Measurements from ENCODE around the gene GDF10. TPM values are rescaled to one million over a fixed set of nuclear protein-coding genes. Genes with fewer than 3 reads are reported as not detected.
A peak's percentile ranks its signal among the peaks of the same experiment; 100 is the strongest.

GDF10 gene
- total RNA-seq, 1 donor from 2014 or later = 1.7 TPM

- intact Hi-C loops (cut with DNase I) = no loop called here
- no peak overlapping the region for H3K4me3 ChIP-seq
- H3K9me3 ChIP-seq = no peaks in the 10 kb centered on the region
- no peak for TF ChIP-seq POLR2A (IDR thresholded peaks at IDR 0.05)
- TF ChIP-seq POLR2AphosphoS5 (IDR thresholded peaks at IDR 0.05; ENCODE audit: insufficient read depth in 1 of 2, low read depth in 1 of 2) = no peak
- TF ChIP-seq, protein P1, sequence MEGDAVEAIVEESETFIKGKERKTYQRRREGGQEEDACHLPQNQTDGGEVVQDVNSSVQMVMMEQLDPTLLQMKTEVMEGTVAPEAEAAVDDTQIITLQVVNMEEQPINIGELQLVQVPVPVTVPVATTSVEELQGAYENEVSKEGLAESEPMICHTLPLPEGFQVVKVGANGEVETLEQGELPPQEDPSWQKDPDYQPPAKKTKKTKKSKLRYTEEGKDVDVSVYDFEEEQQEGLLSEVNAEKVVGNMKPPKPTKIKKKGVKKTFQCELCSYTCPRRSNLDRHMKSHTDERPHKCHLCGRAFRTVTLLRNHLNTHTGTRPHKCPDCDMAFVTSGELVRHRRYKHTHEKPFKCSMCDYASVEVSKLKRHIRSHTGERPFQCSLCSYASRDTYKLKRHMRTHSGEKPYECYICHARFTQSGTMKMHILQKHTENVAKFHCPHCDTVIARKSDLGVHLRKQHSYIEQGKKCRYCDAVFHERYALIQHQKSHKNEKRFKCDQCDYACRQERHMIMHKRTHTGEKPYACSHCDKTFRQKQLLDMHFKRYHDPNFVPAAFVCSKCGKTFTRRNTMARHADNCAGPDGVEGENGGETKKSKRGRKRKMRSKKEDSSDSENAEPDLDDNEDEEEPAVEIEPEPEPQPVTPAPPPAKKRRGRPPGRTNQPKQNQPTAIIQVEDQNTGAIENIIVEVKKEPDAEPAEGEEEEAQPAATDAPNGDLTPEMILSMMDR (IDR thresholded peaks at IDR 0.05) = no peak
- H3K27ac ChIP-seq = no peak overlapping the region
- H3K4me1 ChIP-seq = no peaks in the 10 kb centered on the region
- no peaks in the 10 kb centered on the region for H3K27me3 ChIP-seq
- no peaks in the 10 kb centered on the region for H3K36me3 ChIP-seq
- DNase-seq (ENCODE audit: extremely low spot score in 2 of 2) = no peak
Observed at GRCh38 chr10:47269294-47269693, 30.7 kb upstream of the GDF10 start.

DNA sequence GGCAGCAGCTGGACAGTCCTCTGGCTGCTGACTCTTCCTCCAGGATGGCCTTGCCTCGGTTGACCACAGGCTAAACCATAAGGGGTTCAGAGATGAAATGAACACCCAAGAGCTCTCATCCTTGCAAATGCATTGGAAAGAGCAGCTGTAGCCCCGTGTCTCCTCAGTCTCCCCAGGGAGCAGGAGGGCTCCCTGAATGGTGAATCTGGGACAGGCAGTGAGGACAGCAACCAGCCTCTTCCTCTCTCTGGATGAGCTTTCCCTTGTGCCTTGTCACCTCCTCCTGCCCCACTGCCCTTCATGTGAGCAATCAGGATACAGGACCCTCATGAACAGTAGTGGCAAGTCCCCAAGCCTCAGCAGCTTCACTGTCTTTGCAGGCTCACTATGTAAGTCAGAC, 23.9 kb upstream of the GDF10 start:
- TF ChIP-seq, protein P1 (IDR thresholded peaks at IDR 0.05) = no peak
- TF ChIP-seq POLR2A (IDR thresholded peaks at IDR 0.05) = no peak
- TF ChIP-seq POLR2AphosphoS5 (IDR thresholded peaks at IDR 0.05; ENCODE audit: insufficient read depth in 1 of 2, low read depth in 1 of 2) = no peak
- H3K4me1 ChIP-seq = no peaks in the 10 kb centered on the region
- intact Hi-C loops (cut with DNase I) = no loop called here
- no peaks in the 10 kb centered on the region for H3K9me3 ChIP-seq
- no peak overlapping the region for H3K27ac ChIP-seq
- H3K36me3 ChIP-seq = no peaks in the 10 kb centered on the region
- peak in 1 of 2 donors; percentile 54 for DNase-seq (ENCODE audit: extremely low spot score in 2 of 2)
- H3K4me3 ChIP-seq = no peak overlapping the region
- H3K27me3 ChIP-seq = no peaks in the 10 kb centered on the region

DNA sequence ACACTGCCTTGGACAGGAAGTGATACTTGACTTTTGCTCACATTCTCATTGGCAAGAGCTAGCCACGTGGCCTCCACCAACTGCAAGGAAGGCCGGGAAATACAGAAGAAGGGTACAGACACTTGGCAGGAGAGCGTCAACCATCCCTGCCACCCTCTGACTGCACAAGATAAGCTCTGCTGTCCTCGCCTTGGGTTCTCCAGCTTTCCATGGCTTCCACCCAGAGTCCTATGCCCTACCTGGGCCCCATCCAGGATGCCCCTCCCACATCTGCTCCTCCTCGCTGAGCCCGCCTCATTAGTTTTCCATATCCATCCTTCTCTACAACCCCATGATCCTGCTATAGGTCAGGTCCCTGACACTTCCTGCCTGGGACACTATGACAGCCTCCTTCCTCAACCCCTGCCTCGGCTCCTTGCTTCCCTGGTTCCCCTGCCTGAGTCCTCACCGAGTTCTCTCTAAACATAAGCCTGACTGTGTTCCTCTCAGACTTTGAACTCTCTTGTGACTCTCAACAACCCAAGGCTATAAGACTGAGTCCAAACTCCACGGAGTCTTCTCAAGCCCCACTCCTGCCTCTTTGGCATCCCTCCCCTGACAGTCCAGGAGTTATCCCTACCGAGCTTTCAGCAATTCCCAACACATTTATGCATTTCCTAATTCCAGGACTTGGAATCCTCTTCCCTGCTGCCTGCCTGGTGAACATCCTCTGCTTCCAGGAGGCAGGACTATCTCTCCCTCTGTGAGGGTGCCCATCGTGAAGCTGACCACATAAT, 23.2 kb upstream of the GDF10 start:
- Histone ChIP-seq H3K4me3 (no peak overlapping the region), H3K9me3 (no peaks in the 10 kb centered on the region), H3K36me3 (no peaks in the 10 kb centered on the region), H3K4me1 (no peaks in the 10 kb centered on the region), H3K27ac (no peak overlapping the region), H3K27me3 (no peaks in the 10 kb centered on the region)
- no peak for TF ChIP-seq POLR2AphosphoS5 (IDR thresholded peaks at IDR 0.05; ENCODE audit: insufficient read depth in 1 of 2, low read depth in 1 of 2)
- intact Hi-C loops (cut with DNase I) = no loop called here
- DNase-seq (ENCODE audit: extremely low spot score in 2 of 2) = peak; percentile 67 to 74

DNA sequence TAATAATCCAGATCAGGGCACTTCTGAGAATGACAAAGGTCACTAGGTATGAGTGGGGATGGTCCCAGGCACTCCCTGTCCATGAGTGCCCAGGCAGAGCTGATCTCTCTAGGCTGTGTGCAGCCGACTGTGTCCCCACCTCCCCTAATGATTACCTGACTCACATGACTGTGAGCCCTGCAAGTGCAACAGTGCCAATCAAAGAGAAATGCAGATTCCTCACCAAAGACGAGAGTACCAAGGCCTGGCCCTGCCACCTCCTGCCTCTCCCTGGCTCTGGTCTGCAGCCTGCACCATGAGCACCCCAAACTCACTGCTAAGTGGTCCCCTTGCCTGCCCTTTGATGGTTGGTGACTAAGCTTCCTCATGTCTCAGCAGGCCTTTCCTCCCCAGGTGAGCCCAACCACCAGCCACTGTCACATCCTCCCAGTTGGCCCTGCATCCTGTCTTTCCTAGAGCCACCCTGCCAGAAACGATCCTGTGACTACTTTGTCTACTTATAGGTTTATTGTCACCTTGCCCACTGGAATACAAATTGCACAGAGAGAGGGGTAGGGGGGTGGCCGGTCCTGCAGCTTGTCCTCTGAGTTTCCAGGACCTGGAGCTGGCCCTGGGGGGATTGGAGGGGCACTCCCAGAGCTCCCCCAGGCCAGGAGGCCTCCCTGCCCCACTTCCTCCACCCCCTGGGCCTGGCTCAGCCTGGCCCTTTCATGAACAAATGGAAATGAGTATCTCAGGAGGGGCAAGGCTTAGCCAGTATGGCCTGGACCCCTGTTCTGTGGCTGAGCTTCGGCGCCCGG, 22.4 kb upstream of the GDF10 start:
- H3K4me1 ChIP-seq = no peaks in the 10 kb centered on the region
- intact Hi-C loops (cut with DNase I) = no loop called here
- H3K27me3 ChIP-seq = no peaks in the 10 kb centered on the region
- no peaks in the 10 kb centered on the region for H3K36me3 ChIP-seq
- TF ChIP-seq, protein P1 (IDR thresholded peaks at IDR 0.05) = no peak
- TF ChIP-seq POLR2A (IDR thresholded peaks at IDR 0.05) (no peak), POLR2AphosphoS5 (IDR thresholded peaks at IDR 0.05; ENCODE audit: insufficient read depth in 1 of 2, low read depth in 1 of 2) (no peak)
- no peak overlapping the region for H3K4me3 ChIP-seq
- H3K9me3 ChIP-seq = no peaks in the 10 kb centered on the region
- H3K27ac ChIP-seq = no peak overlapping the region
- peak; percentile 58 to 82 for DNase-seq (ENCODE audit: extremely low spot score in 2 of 2)

GRCh38 chr10:47278152-47278473, 21.9 kb upstream of the GDF10 start:
- DNase-seq (ENCODE audit: extremely low spot score in 2 of 2) = peak in 1 of 2 donors; percentile 60
- intact Hi-C loops (cut with DNase I) = no loop called here
- Histone ChIP-seq H3K36me3 (no peaks in the 10 kb centered on the region), H3K9me3 (no peaks in the 10 kb centered on the region), H3K27ac (no peak overlapping the region), H3K4me3 (no peak overlapping the region), H3K4me1 (no peaks in the 10 kb centered on the region), H3K27me3 (no peaks in the 10 kb centered on the region)
- TF ChIP-seq, protein P1 (IDR thresholded peaks at IDR 0.05) = no peak
- TF ChIP-seq POLR2A (IDR thresholded peaks at IDR 0.05) = no peak
- TF ChIP-seq POLR2AphosphoS5 (IDR thresholded peaks at IDR 0.05; ENCODE audit: insufficient read depth in 1 of 2, low read depth in 1 of 2) = no peak

Measured in vagina (tissue), 2 donors.